IMR-90 (cell line): ENCODE results near the gene BSND. TPM values are rescaled to one million over a fixed set of nuclear protein-coding genes. Genes with fewer than 3 reads are reported as not detected.

Source experiments
- ATAC-seq: fragments of 200-7000 bp; cut with Tn5 transposase; 2 replicates; pipeline ENCODE4 v1.9.1; 2020; ENCODE audit warnings: low read depth, mild to moderate bottlenecking, moderate library complexity
- BruUV-seq: library from RNA; stranded (reverse); fragments of 400-500 nt; replicated peaks from 2 replicates; lab custom pipeline; 2021; lab: Mats Ljungman, UMichigan
- CTCF ChIA-PET: fragments of 300-600 bp; formaldehyde crosslinking; extraction: SDS; loops from one replicate; lab custom pipeline; 2021; ENCODE audit warnings: antibody characterized with exemption; lab: Yijun Ruan, JAX
- POLR2A ChIA-PET: fragments of 300-600 bp; sonication (Branson Sonifier 250); formaldehyde crosslinking; loops from one replicate; lab custom pipeline; 2022; ENCODE audit warnings: antibody characterized with exemption; ENCODE audit not compliant: unreplicated experiment; lab: Charles Lee
- DNase-seq: peaks from one replicate; pipeline ENCODE4 v3.0.0; 2013
- H2AFZ ChIP-seq: replicated peaks from 2 replicates; pipeline ENCODE3; 2013; ENCODE audit warnings: low read length, mild to moderate bottlenecking; ENCODE audit not compliant: poor library complexity
- H2AK5ac ChIP-seq: 2 replicates; pipeline ENCODE4 v1.6.1; 2013; ENCODE audit warnings: low read depth, low read length, inconsistent platforms
- H2AK9ac ChIP-seq: replicated peaks from 2 replicates; pipeline ENCODE3; 2013; ENCODE audit warnings: mild to moderate bottlenecking, low read depth, low read length, moderate library complexity; ENCODE audit not compliant: poor library complexity
- H2BK120ac ChIP-seq: 2 replicates; pipeline ENCODE4 v1.6.1; 2013; ENCODE audit warnings: low read depth, low read length, inconsistent platforms
- H2BK15ac ChIP-seq: 3 replicates; pipeline ENCODE4 v1.6.1; 2013; ENCODE audit warnings: low read depth, low read length, inconsistent platforms
- H2BK20ac ChIP-seq: 2 replicates; pipeline ENCODE4 v1.6.1; 2013; ENCODE audit warnings: low read depth, mild to moderate bottlenecking, inconsistent platforms, low read length, moderate library complexity
- H2BK5ac ChIP-seq: 2 replicates; pipeline ENCODE4 v1.6.1; 2013; ENCODE audit warnings: mild to moderate bottlenecking, low read depth, low read length, inconsistent platforms; ENCODE audit not compliant: poor library complexity, severe bottlenecking
- H3K14ac ChIP-seq: replicated peaks from 2 replicates; pipeline ENCODE4 v1.6.1; 2013; ENCODE audit warnings: low read depth, low read length, inconsistent platforms
- H3K18ac ChIP-seq: 2 replicates; pipeline ENCODE4 v1.6.1; 2013; ENCODE audit warnings: low read depth, low read length, control low read depth
- H3K23ac ChIP-seq: 2 replicates; pipeline ENCODE4 v1.6.1; 2013; ENCODE audit warnings: low read depth, low read length, inconsistent platforms
- H3K27ac ChIP-seq: 2 replicates; pipeline ENCODE4 v1.5.1; 2013; ENCODE audit warnings: mild to moderate bottlenecking, control low read depth, low read length; ENCODE audit not compliant: insufficient read depth
- H3K27me3 ChIP-seq: 2 replicates; pipeline ENCODE4 v1.6.1; 2013; ENCODE audit warnings: low read length; ENCODE audit not compliant: control insufficient read depth, insufficient read depth
- H3K36me3 ChIP-seq: 2 replicates; pipeline ENCODE4 v1.6.1; 2013; ENCODE audit warnings: low read length, mixed read lengths; ENCODE audit not compliant: control insufficient read depth, insufficient read depth
- H3K4ac ChIP-seq: 2 replicates; pipeline ENCODE4 v1.6.1; 2013; ENCODE audit warnings: low read depth, low read length, inconsistent platforms
- H3K4me1 ChIP-seq: 2 replicates; pipeline ENCODE4 v1.6.1; 2013; ENCODE audit warnings: low read length, mixed read lengths; ENCODE audit not compliant: control insufficient read depth, insufficient read depth
- H3K4me2 ChIP-seq: 2 replicates; pipeline ENCODE4 v1.6.1; 2013; ENCODE audit warnings: low read depth, mild to moderate bottlenecking, control low read depth, low read length, moderate library complexity
- H3K4me3 ChIP-seq: 2 replicates; pipeline ENCODE4 v1.5.1; 2013; ENCODE audit warnings: low read depth, mild to moderate bottlenecking, control low read depth, low read length, moderate library complexity; ENCODE audit not compliant: insufficient read depth
- H3K56ac ChIP-seq: 2 replicates; pipeline ENCODE4 v1.6.1; 2013; ENCODE audit warnings: low read length, inconsistent platforms; ENCODE audit not compliant: insufficient read depth; ENCODE audit errors: extremely low read depth
- H3K79me1 ChIP-seq, 2 experiments: 2 replicates each; pipeline ENCODE4 v1.6.1; 2013; ENCODE audit warnings: low read length in 2 of 2, inconsistent platforms in 1 of 2, low read depth in 1 of 2
- H3K9ac ChIP-seq: 2 replicates; pipeline ENCODE4 v1.6.1; 2013; ENCODE audit warnings: low read depth, low read length, control low read depth
- H3K9me1 ChIP-seq: 2 replicates; pipeline ENCODE4 v1.6.1; 2013; ENCODE audit warnings: low read length, inconsistent platforms; ENCODE audit not compliant: insufficient read depth
- H3K9me3 ChIP-seq: 2 replicates; pipeline ENCODE4 v1.6.1; 2013; ENCODE audit warnings: low read length; ENCODE audit not compliant: control insufficient read depth, insufficient read depth
- H4K20me1 ChIP-seq: 2 replicates; pipeline ENCODE4 v1.6.1; 2013; ENCODE audit warnings: low read length, inconsistent platforms; ENCODE audit not compliant: insufficient read depth
- H4K5ac ChIP-seq: 2 replicates; pipeline ENCODE4 v1.6.1; 2013; ENCODE audit warnings: mild to moderate bottlenecking, low read depth, low read length, control low read depth
- H4K8ac ChIP-seq, 2 experiments: 2 replicates each; pipeline ENCODE4 v1.6.1; 2013; ENCODE audit warnings: low read depth in 2 of 2, low read length in 2 of 2, control low read depth in 1 of 2, inconsistent platforms in 1 of 2
- H4K91ac ChIP-seq: 2 replicates; pipeline ENCODE4 v1.6.1; 2013; ENCODE audit warnings: low read depth, low read length, inconsistent platforms; ENCODE audit not compliant: insufficient read depth
- ELK1 ChIP-seq: fragments of 150-350 bp; IDR thresholded peaks from 2 replicates; pipeline ENCODE4 v1.6.1; 2016; ENCODE audit warnings: low read depth, mild to moderate bottlenecking, low read length, moderate library complexity, borderline replicate concordance
- WGBS, 2 experiments: methylation state at CpG; one replicate each; pipeline versions ENCODE4 v1.1.5 to v1.1.7; 2013; ENCODE audit warnings: missing lambda C conversion rate in 2 of 2; ENCODE audit not compliant: insufficient read length in 1 of 2; ENCODE audit errors: extremely low coverage in 2 of 2; 5-methylcytosine and 5-hydroxymethylcytosine counted together
- dilution Hi-C: fragments of 300-500 bp; cut with HindIII; formaldehyde crosslinking; loops from one replicate; pipeline ENCODE4 v1.14.3; 2018; ENCODE audit warnings: low sequenced_read_pairs; ENCODE audit not compliant: unreplicated experiment
- in situ Hi-C: fragments of 300-500 bp; cut with MboI; formaldehyde crosslinking; loops from 3 replicates; pipeline ENCODE4 v1.14.3; 2019; ENCODE audit warnings: low sequenced_read_pairs, inconsistent platforms, mixed read lengths
- intact Hi-C: fragments of 100-400 bp; cut with micrococcal nuclease; formaldehyde crosslinking; loops from 2 replicates; pipeline ENCODE4 v1.10.0; 2022
- polyA plus RNA-seq, 3 experiments: library from polyadenylated mRNA; depleted of rRNA; stranded (reverse); fragments of >200 nt; gene quantifications; 2 replicates each; pipeline ENCODE4 v1.2.3, GENCODE V29; 2012; ENCODE audit warnings: low replicate concordance in 1 of 3
- total RNA-seq: library from RNA; depleted of rRNA; stranded (reverse); fragments of >200 nt; gene quantifications from 2 replicates; pipeline ENCODE4 v1.2.3, GENCODE V29; 2012

Gene BSND
- total and polyA plus RNA-seq, 2 of the 4 experiments (the other 2 are of a cell fraction) = not detected

DNA sequence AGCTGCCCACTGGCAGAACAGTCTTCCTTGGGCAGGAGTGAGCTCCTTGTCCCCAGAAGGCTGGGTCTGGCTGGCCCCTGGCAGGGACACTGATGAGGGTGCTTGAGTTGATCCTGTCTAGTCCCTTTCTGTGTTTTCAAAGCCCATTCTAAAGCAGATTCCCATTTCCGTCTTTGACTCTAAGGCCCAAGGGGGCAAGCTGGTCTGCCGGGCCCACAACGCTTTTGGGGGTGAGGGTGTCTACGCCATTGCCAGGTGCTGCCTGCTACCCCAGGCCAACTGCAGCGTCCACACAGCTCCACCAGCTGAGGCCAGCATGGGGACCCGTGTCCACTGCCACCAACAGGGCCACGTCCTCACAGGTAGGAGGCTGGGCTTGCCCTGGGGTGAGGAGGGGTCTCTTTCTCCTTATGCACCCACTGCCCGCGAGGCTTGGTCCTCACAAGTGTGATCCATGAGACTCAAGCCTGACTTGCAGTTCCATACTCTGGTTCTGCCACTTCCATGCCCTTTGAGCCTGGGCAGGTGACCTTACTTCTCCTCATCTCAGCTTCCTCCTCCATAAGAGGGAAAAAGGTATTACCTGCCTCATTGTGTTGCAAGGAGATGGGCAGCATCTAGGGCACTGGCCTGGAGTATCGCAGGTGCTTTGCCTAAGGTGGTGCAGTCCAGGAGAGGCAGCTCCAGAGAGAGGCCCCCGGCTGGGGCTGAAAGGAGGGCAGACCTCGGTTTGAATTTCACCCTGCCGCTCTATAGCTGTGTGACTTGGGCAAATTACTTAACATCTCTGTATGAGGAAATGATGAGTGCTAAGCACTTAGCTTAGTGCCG lies 60.8 kb downstream of the BSND start:
- in situ Hi-C loops = no loop called here
- H2AK5ac ChIP-seq = no peak overlapping the region
- H3K4me2 ChIP-seq = no peak overlapping the region
- ChIA-PET CTCF (no interaction called here), POLR2A (no interaction called here)
- intact Hi-C loops = no loop called here
- peaks cover 4% of the 10 kb centered on the region; the same call in 1 of the 2 replicates for H3K4me1 ChIP-seq
- ATAC-seq (no peak), DNase-seq (no peak)
- H2BK15ac ChIP-seq = no peak overlapping the region
- H3K14ac ChIP-seq = no peak overlapping the region
- H4K8ac ChIP-seq = no peak overlapping the region
- dilution Hi-C loops = no loop called here
- no peaks in the 10 kb centered on the region for H3K36me3 ChIP-seq
- 93% methylated on average over 3 of the region's 14 CpGs; no CpG with 5 or more reads in 1 of the 2 experiments for WGBS, 2 experiments
- no peak overlapping the region for H2BK120ac ChIP-seq
- no peak overlapping the region for H2BK5ac ChIP-seq
- no peak overlapping the region for H4K91ac ChIP-seq
- BruUV-seq = no TSS peak
- H3K79me1 ChIP-seq = no peaks in the 10 kb centered on the region
- no peak overlapping the region for H3K27ac ChIP-seq
- peaks cover 6% of the 10 kb centered on the region for H4K20me1 ChIP-seq
- H3K4me3 ChIP-seq = no peak overlapping the region
- no peak overlapping the region for H3K23ac ChIP-seq
- no peak overlapping the region for H4K5ac ChIP-seq
- H3K27me3 ChIP-seq = peaks cover 24% of the 10 kb centered on the region
- no peak overlapping the region for H2BK20ac ChIP-seq
- no peak overlapping the region for H3K9ac ChIP-seq
- no peak for TF ChIP-seq ELK1
- H3K9me3 ChIP-seq = no peaks in the 10 kb centered on the region
- no peak overlapping the region for H2AK9ac ChIP-seq
- no peak overlapping the region for H3K56ac ChIP-seq
- no peak overlapping the region for H3K18ac ChIP-seq
- no peak overlapping the region for H2AFZ ChIP-seq
- peaks cover 14% of the 10 kb centered on the region; the same call in 1 of the 2 replicates for H3K9me1 ChIP-seq
- H3K4ac ChIP-seq = no peak overlapping the region
